HepG2 (cell line): ENCODE data around the gene MED10. TPM values are rescaled to one million over a fixed set of nuclear protein-coding genes. Genes with fewer than 3 reads are reported as not detected.

ENCODE experiments used
- ATAC-seq: fragments of 200-7000 bp; cut with Tn5 transposase; 3 replicates; pipeline ENCODE4 v1.9.1; 2020; ENCODE audit warnings: mild to moderate bottlenecking, moderate library complexity
- BruUV-seq: library from RNA; stranded (reverse); fragments of 400-500 nt; replicated peaks from 2 replicates; lab custom pipeline; 2021; lab: Mats Ljungman, UMichigan
- CTCF ChIA-PET: fragments of 300-600 bp; formaldehyde crosslinking; extraction: SDS; loops from one replicate; lab custom pipeline; 2021; ENCODE audit warnings: low total read pairs, inconsistent platforms, low intra/inter-chr PET ratio; lab: Yijun Ruan, JAX
- POLR2A ChIA-PET: fragments of 350-600 bp; sonication (Branson Sonifier 250); formaldehyde crosslinking; loops from one replicate; lab custom pipeline; 2020; ENCODE audit warnings: antibody characterized with exemption, inconsistent platforms; lab: Yijun Ruan, JAX
- DNase-seq: peaks from one replicate; pipeline ENCODE4 v3.0.0-alpha.2; 2015; ENCODE audit warnings: low spot score
- FAIRE-seq: peaks from 3 replicates; lab custom pipeline; 2011; peaks lifted over from hg19 to GRCh38; lab: Jason Lieb, UNC
- H2AFZ ChIP-seq: one replicate; pipeline ENCODE4 v1.6.1; 2011; ENCODE audit warnings: low read length, inconsistent platforms
- H3K27ac ChIP-seq: fragments of 300-600 bp; 3 replicates; pipeline ENCODE4 v1.8.0; 2011; ENCODE audit warnings: mixed run types, mild to moderate bottlenecking, mixed read lengths, low read length, inconsistent platforms; ENCODE audit not compliant: insufficient read depth; ENCODE audit errors: extremely low read length
- H3K27me3 ChIP-seq, 2 experiments: fragments of 200-600 bp in 1 of 2; 2 replicates in 1 of 2; 3 replicates in 1 of 2; pipeline versions ENCODE4 v1.6.0 to v1.8.0; 2011; ENCODE audit warnings: low read length in 2 of 2, mild to moderate bottlenecking in 2 of 2, moderate library complexity in 2 of 2, inconsistent platforms in 1 of 2; ENCODE audit not compliant: insufficient read depth in 2 of 2, control insufficient read depth in 1 of 2
- H3K36me3 ChIP-seq, 2 experiments: fragments of 200-600 bp in 1 of 2; replicated peaks in 1 of 2; 2 replicates in 1 of 2; 3 replicates in 1 of 2; pipeline versions ENCODE4 v1.5.1 to v1.8.0; 2011; ENCODE audit warnings: low read length in 2 of 2, inconsistent platforms in 1 of 2; ENCODE audit not compliant: insufficient read depth in 2 of 2, control insufficient read depth in 1 of 2
- H3K4me1 ChIP-seq: 2 replicates; pipeline ENCODE4 v1.5.1; 2012; ENCODE audit warnings: low read length, inconsistent platforms; ENCODE audit not compliant: insufficient read depth
- H3K4me2 ChIP-seq: 2 replicates; pipeline ENCODE4 v1.6.0; 2011; ENCODE audit warnings: low read depth, low read length, inconsistent platforms
- H3K4me3 ChIP-seq, 3 experiments: fragments of 200-600 bp in 1 of 3; sonication (generic), shearing (Covaris generic) in 1 of 3; replicated peaks in 1 of 3; 2 replicates each; pipeline ENCODE4 v1.5.1; 2011 to 2016; ENCODE audit warnings: low read length in 3 of 3, inconsistent platforms in 2 of 3, low read depth in 2 of 3, mild to moderate bottlenecking in 2 of 3, control low read depth in 1 of 3, mixed read lengths in 1 of 3; ENCODE audit not compliant: insufficient read depth in 1 of 3
- H3K79me2 ChIP-seq: one replicate; pipeline ENCODE4 v1.6.1; 2011; ENCODE audit warnings: low read length, inconsistent platforms; ENCODE audit not compliant: insufficient read depth
- H3K9ac ChIP-seq: 2 replicates; pipeline ENCODE4 v1.6.0; 2011; ENCODE audit warnings: mild to moderate bottlenecking, low read depth, low read length, inconsistent platforms; ENCODE audit not compliant: insufficient read depth
- H3K9me3 ChIP-seq: 2 replicates; pipeline ENCODE4 v1.5.1; 2012; ENCODE audit warnings: mild to moderate bottlenecking, low read length
- H4K20me1 ChIP-seq: 2 replicates; pipeline ENCODE4 v1.6.0; 2011; ENCODE audit warnings: inconsistent platforms, mild to moderate bottlenecking, low read length, moderate library complexity; ENCODE audit not compliant: insufficient read depth
- MTF2 ChIP-seq: sonication (generic); formaldehyde crosslinking; IDR thresholded peaks from 2 replicates; pipeline ENCODE4 v1.5.0; 2020; ENCODE audit warnings: missing genetic modification reagents, borderline replicate concordance
- MXD3 ChIP-seq: IDR thresholded peaks from 2 replicates; pipeline ENCODE4 v1.6.1; 2016; ENCODE audit warnings: mild to moderate bottlenecking, missing biosample characterization, missing genetic modification reagents
- SAFB2 ChIP-seq: sonication (generic); formaldehyde crosslinking; IDR thresholded peaks from 2 replicates; pipeline ENCODE4 v1.5.1; 2020; ENCODE audit warnings: missing genetic modification reagents, low read depth, mild to moderate bottlenecking, borderline replicate concordance
- SMARCC2 ChIP-seq: fragments of 450-650 bp; IDR thresholded peaks from 2 replicates; pipeline ENCODE4 v1.6.1; 2017; ENCODE audit warnings: antibody characterized with exemption, mild to moderate bottlenecking
- ZBTB21 ChIP-seq: sonication (generic); formaldehyde crosslinking; IDR thresholded peaks from 2 replicates; pipeline ENCODE4 v1.4.0; 2020; ENCODE audit warnings: missing genetic modification reagents
- ZBTB8A ChIP-seq: sonication (generic); formaldehyde crosslinking; IDR thresholded peaks from 2 replicates; pipeline ENCODE4 v1.4.0; 2020; ENCODE audit warnings: mild to moderate bottlenecking, low read depth, missing genetic modification reagents, borderline replicate concordance
- ZNF230 ChIP-seq: sonication (generic); formaldehyde crosslinking; IDR thresholded peaks from 2 replicates; pipeline ENCODE4 v1.4.0; 2020; ENCODE audit warnings: mild to moderate bottlenecking, missing genetic modification reagents
- ZNF484 ChIP-seq: sonication (generic); formaldehyde crosslinking; IDR thresholded peaks from 2 replicates; pipeline ENCODE4 v1.5.1; 2020; ENCODE audit warnings: mild to moderate bottlenecking, low read depth, missing genetic modification reagents, borderline replicate concordance
- ZNF773 ChIP-seq: sonication (generic); formaldehyde crosslinking; IDR thresholded peaks from 2 replicates; pipeline ENCODE4 v1.4.0; 2020; ENCODE audit warnings: missing genetic modification reagents, borderline replicate concordance
- WGBS: methylation state at CpG from one replicate; pipeline ENCODE4 v1.1.6; 2017; ENCODE audit warnings: low lambda C conversion rate; 5-methylcytosine and 5-hydroxymethylcytosine counted together
- in situ Hi-C: cut with HindIII; loops from 2 replicates; pipeline ENCODE4 v1.10.0; 2017; ENCODE audit warnings: low pct_unique_long_range_greater_than_20kb; ENCODE audit not compliant: extremely low pct_ligation_motif_present
- intact Hi-C: fragments of 100-400 bp; cut with micrococcal nuclease; formaldehyde crosslinking; loops from one replicate; pipeline ENCODE4 v1.10.0; 2022; ENCODE audit not compliant: unreplicated experiment
- polyA plus RNA-seq, 8 experiments: library from polyadenylated mRNA; depleted of rRNA in 3 of 8; stranded (reverse) in 7 of 8; unstranded in 1 of 8; fragments of >200 nt; fragmentation: Illumina TruSeq in 4 of 8; extraction: Trizol in 4 of 8; gene quantifications; 2 replicates each; pipeline versions ENCODE4 v1.2.1 to v1.2.3, GENCODE V29; 2011 to 2016; ENCODE audit warnings: low read depth in 4 of 8, missing spikeins in 1 of 8, mixed read lengths in 1 of 8; ENCODE audit not compliant: insufficient read depth in 1 of 8
- total RNA-seq, 5 experiments: library from RNA; depleted of rRNA; stranded (reverse); fragments of >200 nt; fragmentation: Illumina TruSeq; extraction: Trizol; gene quantifications; 2 replicates each; pipeline ENCODE4 v1.2.3, GENCODE V29; 2016; ENCODE audit warnings: low read depth in 1 of 5

MED10 gene
- total and polyA plus RNA-seq, 2 of the 13 experiments (the other 11 are each of a cell fraction or from before 2014, with no cell fraction given), result 11.2 to 23.7 TPM

- Histone ChIP-seq H3K9me3 (no peaks in the 10 kb centered on the region), H3K4me2 (peak overlapping the region; percentile 32), H4K20me1 (no peaks in the 10 kb centered on the region), H3K27ac (no peak overlapping the region), H3K9ac (no peak overlapping the region), H3K36me3 (no peaks in the 10 kb centered on the region), H3K79me2 (peaks cover under 1% of the 10 kb centered on the region), H2AFZ (no peak overlapping the region), H3K27me3 (peaks cover 0 to 4% of the 10 kb centered on the region in 2 experiments; a peak in 1 of 5 replicates), H3K4me3 (peak overlapping the region in 1 of 3 experiments; percentile 6; a peak in 1 of 6 replicates), H3K4me1 (peaks cover 17% of the 10 kb centered on the region)
- DNase-seq (peak; percentile 10), ATAC-seq (no peak), FAIRE-seq (no peak)
- no TSS peak for BruUV-seq
- ChIA-PET CTCF (no interaction called here), POLR2A (no interaction called here)
- TF ChIP-seq SAFB2 (CRISPR knock-in tag) (no peak), MXD3 (CRISPR knock-in tag) (no peak), ZNF230 (no peak), ZNF484 (CRISPR knock-in tag) (no peak), ZBTB21 (CRISPR knock-in tag) (no peak), MTF2 (no peak), ZNF773 (CRISPR knock-in tag) (no peak), ZBTB8A (CRISPR knock-in tag) (no peak), SMARCC2 (no peak)
- 6% methylated on average over 6 of the region's 6 CpGs for WGBS
- in situ Hi-C loops, result loop anchor here (25.0 kb wide), 1 partner anchor 354 kb away; no protein-coding TSS in a partner anchor
- intact Hi-C loops, result no loop called here
These were observed 5.0 kb upstream of the MED10 start for GRCh38 chr5:6383376-6383775.
